G401 (cell line): Measurements from ENCODE around the gene AANAT. TPM values are rescaled to one million over a fixed set of nuclear protein-coding genes. Genes with fewer than 3 reads are reported as not detected.
A peak's percentile ranks its signal among the peaks of the same experiment; 100 is the strongest.

Experiments
- DNase-seq: peaks from one replicate; pipeline ENCODE4 v3.0.0-alpha.2; 2015; ENCODE audit warnings: low spot score
- in situ Hi-C: cut with HindIII; loops from 2 replicates; pipeline ENCODE4 v1.10.0; 2016; ENCODE audit warnings: low sequenced_read_pairs, mixed read lengths
- total RNA-seq: library from RNA; depleted of rRNA; stranded (reverse); fragments of >200 nt; shearing (Covaris generic); gene quantifications from 2 replicates; pipeline ENCODE4 v1.2.3, GENCODE V29; 2014

The AANAT gene
- total RNA-seq, 1 experiment from 2014 or later = not detected

GRCh38 chr17:76440751-76441362 lies 26.5 kb upstream of the AANAT start:
- in situ Hi-C loops = no loop called here
- DNase-seq = peak; percentile 13

- DNase-seq = no peak
- in situ Hi-C loops = no loop called here
Observed at GRCh38 chr17:76441686-76442340, 25.6 kb upstream of the AANAT start.

- DNase-seq = no peak
- in situ Hi-C loops = no loop called here
Observed at GRCh38 chr17:76442341-76443338, 24.8 kb upstream of the AANAT start.

GRCh38 chr17:76444518-76445311 lies 22.7 kb upstream of the AANAT start:
- DNase-seq = no peak
- in situ Hi-C loops = no loop called here

GRCh38 chr17:76445697-76446448 lies 21.5 kb upstream of the AANAT start:
- DNase-seq = no peak
- in situ Hi-C loops = no loop called here

GRCh38 chr17:76446449-76447231 lies 20.8 kb upstream of the AANAT start:
- DNase-seq = peak; percentile 38
- in situ Hi-C loops = no loop called here

- DNase-seq = no peak
- in situ Hi-C loops = no loop called here
Observed at GRCh38 chr17:76447931-76448652, 19.3 kb upstream of the AANAT start.

- in situ Hi-C loops = no loop called here
- no peak for DNase-seq
Observed at GRCh38 chr17:76449126-76449525, 18.3 kb upstream of the AANAT start.

GRCh38 chr17:76451506-76451905 lies 15.9 kb upstream of the AANAT start:
- in situ Hi-C loops = loop anchor here (25.0 kb wide), 1 partner anchor 236 kb away; no protein-coding TSS in a partner anchor

GRCh38 chr17:76452127-76452659 lies 15.2 kb upstream of the AANAT start:
- in situ Hi-C loops = loop anchor here (25.0 kb wide), 1 partner anchor 235 kb away; no protein-coding TSS in a partner anchor
- no peak for DNase-seq

More at GRCh38 chr17:76451506-76451905, 15.9 kb upstream of the AANAT start:
- no peak for DNase-seq

- peak; percentile 84 for DNase-seq
- in situ Hi-C loops = loop anchor here (25.0 kb wide), 1 partner anchor 234 kb away; no protein-coding TSS in a partner anchor
Observed at GRCh38 chr17:76452660-76453430, 14.6 kb upstream of the AANAT start, which contains the start of gene UBE2O. Gene UBE2O, minus strand, starts transcription at chr17:76453152. Its CDS starts 11 bp downstream, at chr17:76453141.

GRCh38 chr17:76453431-76453743 lies 14.0 kb upstream of the AANAT start:
- in situ Hi-C loops = loop anchor here (25.0 kb wide), 1 partner anchor 234 kb away; no protein-coding TSS in a partner anchor
- no peak for DNase-seq

GRCh38 chr17:76458580-76459490 lies 8.6 kb upstream of the AANAT start:
- DNase-seq = peak; percentile 35
- in situ Hi-C loops = loop anchor here (25.0 kb wide), 1 partner anchor 228 kb away; no protein-coding TSS in a partner anchor

- no peak for DNase-seq
- in situ Hi-C loops = loop anchor here (25.0 kb wide), 1 partner anchor 228 kb away; no protein-coding TSS in a partner anchor
Observed at GRCh38 chr17:76459674-76460073, 7.7 kb upstream of the AANAT start.
